B cell (primary cell): Measurements from ENCODE around the gene SPSB3.

Experiments
- EZH2 ChIP-seq: IDR thresholded peaks from 2 replicates; pipeline ENCODE4 v1.6.1; 2012; ENCODE audit warnings: borderline replicate concordance, low read depth, mild to moderate bottlenecking, moderate library complexity, low read length; ENCODE audit not compliant: insufficient read depth, poor library complexity, severe bottlenecking
- TF ChIP-seq, protein P1 (sequence below): fragments of 200-600 bp; IDR thresholded peaks from one replicate; pipeline ENCODE4 v1.8.0; 2022; ENCODE audit warnings: antibody characterized with exemption, mild to moderate bottlenecking

DNA sequence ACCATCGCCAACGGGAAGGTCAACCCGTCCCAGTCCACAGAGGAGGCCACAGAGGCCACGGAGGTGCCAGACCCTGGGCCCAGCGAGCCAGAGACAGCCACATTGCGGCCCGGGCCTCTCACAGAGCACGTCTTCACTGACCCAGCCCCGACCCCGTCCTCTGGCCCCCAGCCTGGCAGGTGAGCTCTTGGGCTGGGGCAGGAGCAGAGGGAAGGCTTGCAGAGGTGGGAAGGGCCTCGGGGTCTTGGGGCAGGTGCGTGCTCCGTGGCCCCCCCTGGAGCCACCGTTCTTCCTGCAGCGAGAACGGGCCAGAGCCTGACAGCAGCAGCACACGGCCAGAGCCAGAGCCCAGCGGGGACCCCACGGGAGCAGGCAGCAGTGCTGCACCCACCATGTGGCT, 16.1 kb downstream of the SPSB3 start:
- TF ChIP-seq, protein P1, sequence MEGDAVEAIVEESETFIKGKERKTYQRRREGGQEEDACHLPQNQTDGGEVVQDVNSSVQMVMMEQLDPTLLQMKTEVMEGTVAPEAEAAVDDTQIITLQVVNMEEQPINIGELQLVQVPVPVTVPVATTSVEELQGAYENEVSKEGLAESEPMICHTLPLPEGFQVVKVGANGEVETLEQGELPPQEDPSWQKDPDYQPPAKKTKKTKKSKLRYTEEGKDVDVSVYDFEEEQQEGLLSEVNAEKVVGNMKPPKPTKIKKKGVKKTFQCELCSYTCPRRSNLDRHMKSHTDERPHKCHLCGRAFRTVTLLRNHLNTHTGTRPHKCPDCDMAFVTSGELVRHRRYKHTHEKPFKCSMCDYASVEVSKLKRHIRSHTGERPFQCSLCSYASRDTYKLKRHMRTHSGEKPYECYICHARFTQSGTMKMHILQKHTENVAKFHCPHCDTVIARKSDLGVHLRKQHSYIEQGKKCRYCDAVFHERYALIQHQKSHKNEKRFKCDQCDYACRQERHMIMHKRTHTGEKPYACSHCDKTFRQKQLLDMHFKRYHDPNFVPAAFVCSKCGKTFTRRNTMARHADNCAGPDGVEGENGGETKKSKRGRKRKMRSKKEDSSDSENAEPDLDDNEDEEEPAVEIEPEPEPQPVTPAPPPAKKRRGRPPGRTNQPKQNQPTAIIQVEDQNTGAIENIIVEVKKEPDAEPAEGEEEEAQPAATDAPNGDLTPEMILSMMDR = no peak
- TF ChIP-seq EZH2 = no peak
